HFF-Myc (cell line): Measurements from ENCODE around the gene MAP2K3.

Source experiments
- DNase-seq: peaks from one replicate; pipeline ENCODE4 v3.0.0-alpha.2; 2011; ENCODE audit warnings: low read depth; ENCODE audit errors: extremely low read depth
- H3K4me3 ChIP-seq: replicated peaks from 2 replicates; pipeline ENCODE4 v1.5.1; 2011; ENCODE audit warnings: low read depth, mild to moderate bottlenecking, control low read depth, low read length
- CTCF ChIP-seq: IDR thresholded peaks from 2 replicates; pipeline ENCODE4 v1.5.1; 2012; ENCODE audit warnings: mild to moderate bottlenecking, low read depth, low read length, control low read depth; ENCODE audit errors: missing control alignments

Gene MAP2K3

GRCh38 chr17:21242780-21243515 is 41.6 kb upstream of the MAP2K3 start:
- no peak for DNase-seq
- no peak overlapping the region for H3K4me3 ChIP-seq
- TF ChIP-seq CTCF = no peak

GRCh38 chr17:21243516-21244303 is 40.8 kb upstream of the MAP2K3 start:
- no peak overlapping the region for H3K4me3 ChIP-seq
- TF ChIP-seq CTCF = no peak
- no peak for DNase-seq

- no peak overlapping the region for H3K4me3 ChIP-seq
- TF ChIP-seq CTCF = no peak
- DNase-seq = no peak
These were observed 38.8 kb upstream of the MAP2K3 start for GRCh38 chr17:21245639-21246084.

- no peak for DNase-seq
- TF ChIP-seq CTCF = no peak
- H3K4me3 ChIP-seq = no peak overlapping the region
These were observed 37.8 kb upstream of the MAP2K3 start for GRCh38 chr17:21246698-21247097.

GRCh38 chr17:21247552-21248258 is 36.8 kb upstream of the MAP2K3 start:
- no peak for TF ChIP-seq CTCF
- no peak overlapping the region for H3K4me3 ChIP-seq
- no peak for DNase-seq

- DNase-seq = no peak
- TF ChIP-seq CTCF = no peak
- no peak overlapping the region for H3K4me3 ChIP-seq
These were observed 36.0 kb upstream of the MAP2K3 start for GRCh38 chr17:21248500-21248899.
